Vagina (tissue), 2 donors: ENCODE results near the gene CNIH1.
"Not testable (repeated sequence)": the region's sequence is repeated elsewhere in the genome, so short reads cannot be mapped to it uniquely, and the experiment has no call there.

Experiments
- POLR2A ChIP-seq, 2 donors: fragments of 450-650 bp; IDR thresholded peaks; one replicate each; pipeline ENCODE4 v1.6.1; 2017; ENCODE audit warnings: antibody characterized with exemption in 2 of 2, mild to moderate bottlenecking in 2 of 2, moderate library complexity in 2 of 2
- POLR2AphosphoS5 ChIP-seq, 2 donors: sonication (generic); formaldehyde crosslinking; IDR thresholded peaks; one replicate each; pipeline ENCODE4 v1.9.0; 2017; ENCODE audit warnings: antibody characterized with exemption in 2 of 2, mild to moderate bottlenecking in 2 of 2, low read depth in 1 of 2; ENCODE audit not compliant: insufficient read depth in 1 of 2
- TF ChIP-seq, protein P1 (sequence below), 3 experiments: fragments of 450-650 bp in 2 of 3; fragments of 200-600 bp in 1 of 3; sonication (generic) in 1 of 3; IDR thresholded peaks; one replicate each; pipeline ENCODE4 v1.5.1; 2017 to 2019; ENCODE audit warnings: antibody characterized with exemption in 3 of 3, mild to moderate bottlenecking in 2 of 3, moderate library complexity in 2 of 3

- TF ChIP-seq POLR2A (IDR thresholded peaks at IDR 0.05); POLR2AphosphoS5 (IDR thresholded peaks at IDR 0.05; ENCODE audit: insufficient read depth in 1 of 2, low read depth in 1 of 2): not testable (repeated sequence)
- TF ChIP-seq, protein P1, sequence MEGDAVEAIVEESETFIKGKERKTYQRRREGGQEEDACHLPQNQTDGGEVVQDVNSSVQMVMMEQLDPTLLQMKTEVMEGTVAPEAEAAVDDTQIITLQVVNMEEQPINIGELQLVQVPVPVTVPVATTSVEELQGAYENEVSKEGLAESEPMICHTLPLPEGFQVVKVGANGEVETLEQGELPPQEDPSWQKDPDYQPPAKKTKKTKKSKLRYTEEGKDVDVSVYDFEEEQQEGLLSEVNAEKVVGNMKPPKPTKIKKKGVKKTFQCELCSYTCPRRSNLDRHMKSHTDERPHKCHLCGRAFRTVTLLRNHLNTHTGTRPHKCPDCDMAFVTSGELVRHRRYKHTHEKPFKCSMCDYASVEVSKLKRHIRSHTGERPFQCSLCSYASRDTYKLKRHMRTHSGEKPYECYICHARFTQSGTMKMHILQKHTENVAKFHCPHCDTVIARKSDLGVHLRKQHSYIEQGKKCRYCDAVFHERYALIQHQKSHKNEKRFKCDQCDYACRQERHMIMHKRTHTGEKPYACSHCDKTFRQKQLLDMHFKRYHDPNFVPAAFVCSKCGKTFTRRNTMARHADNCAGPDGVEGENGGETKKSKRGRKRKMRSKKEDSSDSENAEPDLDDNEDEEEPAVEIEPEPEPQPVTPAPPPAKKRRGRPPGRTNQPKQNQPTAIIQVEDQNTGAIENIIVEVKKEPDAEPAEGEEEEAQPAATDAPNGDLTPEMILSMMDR (IDR thresholded peaks at IDR 0.05), result not testable (repeated sequence)
Measured at GRCh38 chr14:54458536-54458935, 17.4 kb upstream of the CNIH1 start.
